KOPT-K1 (cell line): ENCODE measurements around the gene SPATA46.

Source experiments
- H3K27ac ChIP-seq: fragments of 200-600 bp; sonication (generic); 2 replicates; pipeline ENCODE4 v1.5.1; 2016; ENCODE audit warnings: antibody characterized with exemption, mild to moderate bottlenecking, low read depth, low read length; ENCODE audit not compliant: poor library complexity, severe bottlenecking
- H3K36me3 ChIP-seq: fragments of 200-600 bp; sonication (generic); 2 replicates; pipeline ENCODE4 v1.5.1; 2017; ENCODE audit warnings: antibody characterized with exemption, mild to moderate bottlenecking, low read length, moderate library complexity; ENCODE audit not compliant: insufficient read depth
- H3K9me3 ChIP-seq: fragments of 200-600 bp; sonication (generic); 2 replicates; pipeline ENCODE4 v1.5.1; 2017; ENCODE audit warnings: antibody characterized with exemption, low read length, mild to moderate bottlenecking; ENCODE audit not compliant: insufficient read depth, poor library complexity, severe bottlenecking

Gene SPATA46

GRCh38 chr1:162398999-162399580 lies 22.4 kb upstream of the SPATA46 start:
- Histone ChIP-seq H3K9me3 (no peaks in the 10 kb centered on the region), H3K36me3 (no peaks in the 10 kb centered on the region), H3K27ac (no peak overlapping the region)

GRCh38 chr1:162397943-162398560 lies 21.4 kb upstream of the SPATA46 start:
- H3K27ac ChIP-seq, result no peak overlapping the region
- no peaks in the 10 kb centered on the region for H3K9me3 ChIP-seq
- no peaks in the 10 kb centered on the region for H3K36me3 ChIP-seq

DNA sequence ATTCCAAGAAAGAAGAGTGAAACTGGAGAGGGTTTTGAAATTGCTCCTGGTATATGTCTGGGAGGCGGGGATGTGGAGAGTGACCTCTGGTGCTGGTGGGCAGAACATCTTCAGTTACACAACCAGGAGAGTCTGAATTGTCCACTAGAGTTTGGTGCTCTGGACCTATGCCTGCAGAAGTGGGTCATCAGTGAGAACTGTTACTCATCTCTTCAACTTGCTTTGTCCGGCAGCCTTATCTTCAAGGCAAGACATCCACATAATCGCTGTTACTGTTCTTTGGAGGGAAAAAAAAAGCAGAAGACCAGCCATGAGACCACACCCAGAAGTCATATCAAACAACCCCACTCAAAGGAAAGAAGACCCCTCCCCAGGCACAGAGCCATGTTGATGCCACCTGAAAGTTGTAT lies 20.4 kb upstream of the SPATA46 start:
- Histone ChIP-seq H3K9me3 (no peaks in the 10 kb centered on the region), H3K36me3 (no peaks in the 10 kb centered on the region), H3K27ac (no peak overlapping the region)

DNA sequence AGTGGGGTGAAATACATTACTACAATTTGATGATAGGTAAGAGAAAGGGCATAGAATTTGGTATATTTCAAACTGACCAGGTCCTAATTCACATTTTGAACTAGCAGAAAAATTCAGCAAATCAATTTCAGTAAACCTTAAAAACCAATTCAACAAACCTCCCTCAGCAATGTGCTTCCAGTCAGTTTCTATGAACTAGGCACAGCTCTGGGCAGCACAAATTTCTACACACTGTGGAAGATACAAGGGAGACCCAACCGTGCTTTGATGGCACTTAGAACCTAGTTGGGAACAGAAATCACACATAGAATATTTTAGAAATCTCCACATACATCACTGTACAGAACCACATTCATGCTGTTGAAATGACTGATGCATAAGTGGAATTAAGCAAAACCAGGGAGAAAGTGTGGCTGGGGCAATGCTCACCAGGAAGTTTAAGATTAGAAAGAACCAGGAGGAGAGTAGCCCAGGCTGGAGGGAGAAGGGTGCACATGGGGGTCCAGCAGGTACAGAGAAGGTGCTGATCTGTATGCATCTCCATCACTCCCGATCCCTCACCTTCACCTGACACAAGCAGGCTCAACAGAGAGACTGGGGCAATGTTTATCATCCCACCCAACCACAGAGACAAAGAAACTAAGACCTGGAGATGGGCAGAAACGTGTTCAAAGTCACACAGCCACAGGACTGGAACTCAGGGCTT lies 19.7 kb upstream of the SPATA46 start:
- H3K27ac ChIP-seq, result no peak overlapping the region
- no peaks in the 10 kb centered on the region for H3K36me3 ChIP-seq
- no peaks in the 10 kb centered on the region for H3K9me3 ChIP-seq

DNA sequence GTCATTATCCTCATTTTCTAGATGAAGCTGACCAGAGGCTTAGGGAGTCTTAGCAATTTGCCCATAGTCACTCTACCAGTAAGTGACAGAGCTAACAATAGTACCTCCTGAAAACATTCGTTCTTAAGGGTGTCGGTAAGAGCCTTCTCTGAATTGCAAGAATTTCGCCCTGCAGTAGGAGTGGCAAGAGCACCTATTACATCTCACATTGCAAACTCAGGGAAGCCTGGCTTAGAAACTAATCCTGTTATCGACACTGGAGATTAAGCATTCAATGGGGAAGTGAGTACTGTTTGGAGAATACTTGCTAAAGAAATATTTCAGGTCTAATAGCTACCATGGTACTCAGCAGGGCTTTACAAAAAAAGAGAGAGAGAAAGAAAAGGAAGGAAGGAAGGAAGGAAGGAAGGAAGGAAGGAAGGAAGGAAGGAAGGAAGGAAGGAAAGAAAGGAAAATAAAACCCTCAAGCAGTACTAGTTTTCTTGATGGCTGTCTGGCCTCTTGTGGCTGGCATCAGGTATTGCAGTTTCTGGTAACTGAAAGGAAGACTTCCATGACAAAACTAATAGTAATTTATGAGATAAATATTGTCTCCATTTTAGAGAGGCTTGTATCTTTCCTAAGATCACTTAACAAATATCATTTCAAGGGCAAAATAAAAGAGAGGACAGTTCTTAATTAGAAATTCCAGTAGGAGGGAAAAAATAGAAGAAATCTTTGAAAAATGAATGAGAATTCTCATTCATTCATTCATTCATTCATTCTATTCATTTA lies 15.3 kb upstream of the SPATA46 start:
- Histone ChIP-seq H3K36me3 (no peaks in the 10 kb centered on the region), H3K9me3 (no peaks in the 10 kb centered on the region), H3K27ac (no peak overlapping the region)

GRCh38 chr1:162390396-162391185 lies 13.9 kb upstream of the SPATA46 start:
- H3K27ac ChIP-seq, result no peak overlapping the region

GRCh38 chr1:162389971-162390370 lies 13.3 kb upstream of the SPATA46 start:
- H3K9me3 ChIP-seq, result no peaks in the 10 kb centered on the region
- no peaks in the 10 kb centered on the region for H3K36me3 ChIP-seq
- no peak overlapping the region for H3K27ac ChIP-seq

More at GRCh38 chr1:162390396-162391185, 13.9 kb upstream of the SPATA46 start:
- H3K9me3 ChIP-seq, result no peaks in the 10 kb centered on the region
- H3K36me3 ChIP-seq, result no peaks in the 10 kb centered on the region

GRCh38 chr1:162389021-162389818 lies 12.6 kb upstream of the SPATA46 start:
- H3K9me3 ChIP-seq, result no peaks in the 10 kb centered on the region
- H3K36me3 ChIP-seq, result no peaks in the 10 kb centered on the region
- no peak overlapping the region for H3K27ac ChIP-seq

DNA sequence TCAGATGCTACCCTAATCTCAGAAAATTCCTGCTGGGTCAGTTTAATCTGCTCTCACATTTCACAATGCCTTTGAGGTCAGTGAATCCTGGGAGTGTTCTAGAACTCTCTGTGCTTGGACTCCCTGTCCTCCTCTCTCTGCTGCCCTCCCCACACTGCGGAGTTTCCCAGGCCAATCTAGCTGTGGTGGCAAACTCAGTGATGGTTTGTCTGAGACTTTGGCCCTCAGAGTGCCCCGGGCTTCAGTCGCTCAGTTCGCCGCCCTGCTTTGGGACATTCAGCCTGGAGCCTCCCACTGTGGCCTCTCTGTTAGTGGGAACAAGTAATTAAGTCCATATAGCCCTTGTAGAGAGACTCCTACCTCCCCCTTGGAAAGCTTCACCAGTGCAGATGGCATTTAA lies 12.0 kb upstream of the SPATA46 start:
- Histone ChIP-seq H3K9me3 (no peaks in the 10 kb centered on the region), H3K36me3 (no peaks in the 10 kb centered on the region), H3K27ac (no peak overlapping the region)

DNA sequence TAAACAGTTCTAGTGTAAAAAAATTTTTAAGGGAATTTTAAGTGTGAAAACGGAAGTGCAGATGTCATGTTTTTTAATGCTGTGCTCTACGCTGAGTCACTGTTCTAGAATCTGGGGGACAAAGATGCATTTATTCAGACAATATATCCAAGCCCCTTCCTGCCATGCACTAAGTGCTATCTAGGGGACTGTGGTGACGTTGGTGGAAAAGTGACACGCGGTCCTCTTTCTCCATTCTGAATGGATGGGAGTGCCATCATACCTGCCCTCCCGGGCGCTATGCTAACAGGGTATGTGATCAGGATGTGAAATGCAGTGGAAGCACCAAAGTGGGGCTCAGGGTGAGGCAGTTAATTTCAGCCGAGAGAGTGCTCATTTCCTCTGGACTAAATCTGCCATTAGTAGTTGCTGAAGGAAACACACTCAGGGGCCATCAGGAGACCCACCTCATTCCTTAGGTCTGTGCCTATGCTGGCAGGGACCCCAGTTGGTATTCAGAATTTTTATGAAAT lies 11.5 kb upstream of the SPATA46 start:
- H3K36me3 ChIP-seq, result no peaks in the 10 kb centered on the region
- H3K27ac ChIP-seq, result no peak overlapping the region

GRCh38 chr1:162387226-162388082 lies 10.8 kb upstream of the SPATA46 start:
- Histone ChIP-seq H3K9me3 (no peaks in the 10 kb centered on the region), H3K36me3 (no peaks in the 10 kb centered on the region), H3K27ac (no peak overlapping the region)

More for the DNA sequence above, 11.5 kb upstream of the SPATA46 start:
- H3K9me3 ChIP-seq, result no peaks in the 10 kb centered on the region

DNA sequence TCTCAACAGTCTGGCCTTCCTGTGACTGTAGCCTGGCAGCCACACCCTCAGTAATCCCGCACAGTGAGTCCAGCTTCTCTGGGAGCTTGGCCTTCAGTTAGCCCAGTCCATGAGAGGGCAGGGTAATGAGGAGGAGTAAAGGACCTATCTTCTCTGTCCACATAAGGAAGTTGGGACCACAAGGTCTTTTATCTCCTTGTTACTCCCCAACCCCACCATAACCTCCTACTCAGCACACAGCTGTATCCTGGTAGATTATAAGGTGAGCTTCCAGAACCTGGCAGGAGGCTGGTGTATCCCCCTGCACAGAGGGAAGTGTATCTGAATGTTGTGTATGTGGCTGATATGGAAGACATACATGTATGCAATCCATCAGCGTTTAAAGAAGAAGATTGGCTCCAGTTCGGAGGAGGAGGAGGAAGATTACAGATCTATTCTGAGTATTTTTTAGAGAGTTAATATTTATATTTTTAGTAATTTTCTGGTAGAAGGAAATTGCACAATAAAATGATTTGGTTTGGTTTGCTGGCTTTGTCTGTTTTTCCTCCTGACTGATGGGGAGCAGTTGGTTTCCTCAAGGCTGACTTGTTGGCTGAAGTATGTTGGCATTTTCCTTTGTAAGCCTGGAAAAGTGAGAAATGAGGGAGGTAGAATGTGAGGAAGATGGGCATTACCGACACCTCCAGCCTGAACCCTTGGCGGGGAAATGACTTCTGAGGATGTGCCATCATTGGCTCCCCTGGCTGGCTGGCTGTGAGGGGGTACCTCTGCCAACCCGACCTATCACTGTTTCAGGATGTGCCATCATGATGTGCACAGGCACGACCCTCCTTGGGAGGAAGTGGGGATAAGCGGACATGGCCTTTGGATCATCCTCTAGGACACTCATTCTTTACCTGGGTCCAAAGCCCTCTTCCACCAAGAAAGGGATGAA lies 9.9 kb upstream of the SPATA46 start:
- H3K27ac ChIP-seq, result no peak overlapping the region
- no peaks in the 10 kb centered on the region for H3K36me3 ChIP-seq
- no peaks in the 10 kb centered on the region for H3K9me3 ChIP-seq
